Mesenchymal stem cell (in vitro differentiated cells and primary cell): ENCODE measurements around the gene AVPR2.

ENCODE experiments used
- DNase-seq: peaks from one replicate; pipeline ENCODE4 v3.0.0-alpha.2; 2013
- H2AFZ ChIP-seq: one replicate; pipeline ENCODE4 v1.6.1; 2013; ENCODE audit warnings: low read depth, mild to moderate bottlenecking, control low read depth, inconsistent platforms, low read length, moderate library complexity
- H2AK5ac ChIP-seq: 2 replicates; pipeline ENCODE4 v1.6.1; 2013; ENCODE audit warnings: low read length, moderate library complexity, mild to moderate bottlenecking, inconsistent platforms; ENCODE audit not compliant: severe bottlenecking
- H2BK120ac ChIP-seq: one replicate; pipeline ENCODE4 v1.6.1; 2013; ENCODE audit warnings: low read depth, mild to moderate bottlenecking, inconsistent platforms, low read length, moderate library complexity
- H2BK12ac ChIP-seq, 2 experiments: one replicate each; pipeline ENCODE4 v1.6.1; 2013; ENCODE audit warnings: inconsistent platforms in 2 of 2, low read length in 2 of 2, mild to moderate bottlenecking in 2 of 2, moderate library complexity in 2 of 2, control low read depth in 1 of 2
- H2BK15ac ChIP-seq: one replicate; pipeline ENCODE4 v1.6.1; 2013; ENCODE audit warnings: mild to moderate bottlenecking, low read depth, inconsistent platforms; ENCODE audit not compliant: poor library complexity, severe bottlenecking
- H2BK5ac ChIP-seq: 2 replicates; pipeline ENCODE4 v1.6.1; 2013; ENCODE audit warnings: low read depth, mild to moderate bottlenecking, low read length, control low read depth, inconsistent platforms; ENCODE audit not compliant: poor library complexity, severe bottlenecking
- H3K14ac ChIP-seq, 2 experiments: one replicate each; pipeline ENCODE4 v1.6.1; 2013; ENCODE audit warnings: inconsistent platforms in 2 of 2, low read length in 2 of 2, control low read depth in 1 of 2, mild to moderate bottlenecking in 1 of 2, moderate library complexity in 1 of 2
- H3K18ac ChIP-seq, 2 experiments: one replicate each; pipeline ENCODE4 v1.6.1; 2013; ENCODE audit warnings: inconsistent platforms in 2 of 2, low read length in 2 of 2, control low read depth in 1 of 2, low read depth in 1 of 2, mild to moderate bottlenecking in 1 of 2
- H3K23ac ChIP-seq, 2 experiments: one replicate each; pipeline ENCODE4 v1.6.1; 2013; ENCODE audit warnings: inconsistent platforms in 2 of 2, low read length in 2 of 2, mild to moderate bottlenecking in 2 of 2, moderate library complexity in 2 of 2, control low read depth in 1 of 2
- H3K27ac ChIP-seq: 2 replicates; pipeline ENCODE4 v1.5.1; 2013; ENCODE audit warnings: mild to moderate bottlenecking, moderate library complexity, low read length, control low read depth, inconsistent platforms; ENCODE audit not compliant: poor library complexity, severe bottlenecking
- H3K27me3 ChIP-seq, 2 experiments: 2 replicates each; pipeline versions ENCODE4 v1.6.1 to v1.7.0; 2013; ENCODE audit warnings: low read length in 2 of 2, mild to moderate bottlenecking in 2 of 2, moderate library complexity in 2 of 2, control low read depth in 1 of 2, inconsistent platforms in 1 of 2; ENCODE audit not compliant: control insufficient read depth in 1 of 2, insufficient read depth in 1 of 2
- H3K36me3 ChIP-seq, 2 experiments: 2 replicates each; pipeline versions ENCODE4 v1.6.1 to v1.7.0; 2013; ENCODE audit warnings: low read length in 2 of 2, control low read depth in 1 of 2, inconsistent platforms in 1 of 2, low read depth in 1 of 2, mild to moderate bottlenecking in 1 of 2; ENCODE audit not compliant: insufficient read depth in 2 of 2, control insufficient read depth in 1 of 2
- H3K4ac ChIP-seq, 2 experiments: one replicate each; pipeline ENCODE4 v1.6.1; 2013; ENCODE audit warnings: inconsistent platforms in 2 of 2, low read length in 2 of 2, mild to moderate bottlenecking in 2 of 2, moderate library complexity in 2 of 2, control low read depth in 1 of 2, low read depth in 1 of 2
- H3K4me1 ChIP-seq: 2 replicates; pipeline ENCODE4 v1.6.1; 2013; ENCODE audit warnings: low read depth, low read length, control low read depth; ENCODE audit not compliant: control insufficient read depth, insufficient read depth
- H3K4me2 ChIP-seq: 2 replicates; pipeline ENCODE4 v1.6.1; 2013; ENCODE audit warnings: low read length, mild to moderate bottlenecking, inconsistent platforms; ENCODE audit not compliant: poor library complexity, severe bottlenecking
- H3K4me3 ChIP-seq, 2 experiments: 2 replicates each; pipeline versions ENCODE4 v1.5.1 to v1.7.0; 2013; ENCODE audit warnings: low read length in 2 of 2, mild to moderate bottlenecking in 2 of 2, control low read depth in 1 of 2, low read depth in 1 of 2; ENCODE audit not compliant: insufficient read depth in 1 of 2
- H3K79me1 ChIP-seq: replicated peaks from 2 replicates; pipeline ENCODE4 v1.6.1; 2013; ENCODE audit warnings: mild to moderate bottlenecking, control low read depth, low read length, inconsistent platforms; ENCODE audit not compliant: poor library complexity, severe bottlenecking
- H3K9ac ChIP-seq: 2 replicates; pipeline ENCODE4 v1.7.0; 2013; ENCODE audit warnings: mild to moderate bottlenecking, low read length, moderate library complexity
- H3K9me3 ChIP-seq: 2 replicates; pipeline ENCODE4 v1.7.0; 2013; ENCODE audit warnings: mild to moderate bottlenecking, low read length; ENCODE audit not compliant: control insufficient read depth
- H4K8ac ChIP-seq: one replicate; pipeline ENCODE4 v1.6.1; 2013; ENCODE audit warnings: inconsistent platforms, mild to moderate bottlenecking, low read length, moderate library complexity
- H4K91ac ChIP-seq: one replicate; pipeline ENCODE4 v1.6.1; 2013; ENCODE audit warnings: mild to moderate bottlenecking, low read length, inconsistent platforms
- WGBS: methylation state at CpG from one replicate; pipeline ENCODE4 v1.1.7; 2013; ENCODE audit warnings: mixed read lengths; 5-methylcytosine and 5-hydroxymethylcytosine counted together

The AVPR2 gene

DNA sequence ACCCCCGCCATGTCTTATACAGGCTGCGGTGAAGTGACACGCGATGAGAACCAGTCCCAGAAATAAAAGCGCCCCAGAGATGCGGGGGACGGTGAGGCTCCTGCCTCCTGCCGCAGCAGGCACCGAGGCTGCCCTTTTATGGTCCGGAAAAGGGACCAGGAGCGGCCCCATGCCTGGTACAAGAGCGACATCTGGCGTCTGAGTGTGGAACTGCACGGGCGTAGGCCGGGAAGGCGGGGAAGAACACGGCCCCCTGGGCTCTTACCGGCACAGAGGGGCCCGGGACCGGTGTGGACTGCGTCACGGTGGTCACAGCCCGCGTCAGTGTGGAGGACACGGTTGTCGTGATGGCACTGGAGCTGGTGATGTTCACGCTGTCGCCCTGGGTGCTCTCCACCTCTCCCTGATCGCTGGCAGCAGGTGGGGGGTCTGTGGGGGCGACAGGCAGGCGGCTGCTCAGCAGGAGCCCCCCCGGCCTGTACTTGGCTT is 48.9 kb downstream of the AVPR2 start:
- 8% methylated on average over 20 of the region's 33 CpGs for WGBS
- Histone ChIP-seq H3K27ac (no peak overlapping the region), H2BK5ac (no peak overlapping the region), H3K4me3 (no peak overlapping the region), H2AFZ (no peak overlapping the region), H3K18ac (no peak overlapping the region), H4K8ac (peak overlapping the region; percentile 40), H3K4me2 (no peak overlapping the region), H3K27me3 (no peaks in the 10 kb centered on the region), H4K91ac (peak overlapping the region; percentile 66), H3K36me3 (peaks cover 96 to 99% of the 10 kb centered on the region in 2 experiments), H3K14ac (no peak overlapping the region), H3K79me1 (peaks cover 22% of the 10 kb centered on the region), H3K9ac (no peak overlapping the region), H2BK12ac (no peak overlapping the region), H2BK15ac (no peak overlapping the region), H3K23ac (no peak overlapping the region), H3K4ac (peak overlapping the region in 1 of 2 experiments; percentile 46), H2AK5ac (peak overlapping the region; percentile 55), H3K9me3 (no peaks in the 10 kb centered on the region), H2BK120ac (no peak overlapping the region), H3K4me1 (peaks cover 11% of the 10 kb centered on the region)
- DNase-seq = peak; percentile 59

DNA sequence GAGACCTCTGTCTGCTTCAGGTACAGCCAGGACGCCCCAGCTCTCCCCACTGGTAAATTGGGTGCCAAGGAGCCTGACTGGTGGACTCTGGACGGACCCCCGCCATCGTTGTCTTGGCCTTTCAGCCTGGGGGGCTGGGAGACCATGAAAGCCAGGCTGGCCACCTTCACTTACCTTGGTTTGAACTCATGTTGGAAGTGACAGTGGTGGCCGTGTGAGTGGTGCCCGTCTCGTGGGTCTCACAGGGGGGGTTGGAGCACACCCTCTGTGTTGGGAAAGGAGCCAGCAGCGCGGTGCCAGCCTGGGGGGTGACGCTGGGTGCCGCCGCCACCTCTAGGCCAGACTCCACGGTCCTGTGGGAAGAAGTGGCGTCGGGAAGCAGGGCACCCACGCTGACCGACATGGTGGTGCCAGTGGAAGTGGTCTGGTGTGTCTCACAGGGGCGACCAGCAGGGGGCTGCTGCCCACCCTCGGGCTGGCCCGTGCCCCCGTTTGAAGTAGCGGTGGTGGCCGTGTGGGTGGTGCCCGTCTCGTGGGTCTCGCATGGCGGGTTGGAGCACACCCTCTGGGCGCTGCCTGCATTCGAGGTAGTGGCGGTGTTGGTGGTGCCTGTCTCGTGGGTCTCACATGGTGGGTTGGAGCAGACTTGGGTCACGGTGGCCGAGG is 49.6 kb downstream of the AVPR2 start:
- no peak overlapping the region for H3K23ac ChIP-seq
- 89% methylated on average over 13 of the region's 33 CpGs for WGBS

GRCh38 chrX:153954558-153955227 is 50.2 kb downstream of the AVPR2 start:
- no peaks in the 10 kb centered on the region for H3K27me3 ChIP-seq
- H3K18ac ChIP-seq = no peak overlapping the region
- peaks cover 98 to 100% of the 10 kb centered on the region in 2 experiments for H3K36me3 ChIP-seq
- H2BK120ac ChIP-seq = no peak overlapping the region
- WGBS = 97% methylated on average over 36 of the region's 44 CpGs
- H4K8ac ChIP-seq = peak overlapping the region; percentile 21
- no peak for DNase-seq
- no peaks in the 10 kb centered on the region for H3K9me3 ChIP-seq
- peaks cover 5% of the 10 kb centered on the region for H3K4me1 ChIP-seq
- H2BK5ac ChIP-seq = no peak overlapping the region
- H2BK15ac ChIP-seq = no peak overlapping the region
- H3K27ac ChIP-seq = no peak overlapping the region
- H3K79me1 ChIP-seq = peaks cover 28% of the 10 kb centered on the region
- no peak overlapping the region for H3K23ac ChIP-seq
- no peak overlapping the region for H3K4ac ChIP-seq
- no peak overlapping the region for H3K14ac ChIP-seq
- H2AFZ ChIP-seq = no peak overlapping the region
- H3K4me3 ChIP-seq = no peak overlapping the region
- H4K91ac ChIP-seq = no peak overlapping the region
- no peak overlapping the region for H3K4me2 ChIP-seq
- H3K9ac ChIP-seq = no peak overlapping the region
- H2BK12ac ChIP-seq = no peak overlapping the region
- H2AK5ac ChIP-seq = no peak overlapping the region

More for the DNA sequence above, 49.6 kb downstream of the AVPR2 start:
- Histone ChIP-seq H3K18ac (no peak overlapping the region), H2BK15ac (no peak overlapping the region), H3K4me3 (no peak overlapping the region), H3K4me1 (peaks cover 8% of the 10 kb centered on the region), H4K8ac (peak overlapping the region; percentile 80), H2AK5ac (no peak overlapping the region), H2BK120ac (no peak overlapping the region), H3K4me2 (no peak overlapping the region), H2BK5ac (no peak overlapping the region), H3K27me3 (no peaks in the 10 kb centered on the region), H3K4ac (peak overlapping the region in 1 of 2 experiments; percentile 46), H2AFZ (no peak overlapping the region), H3K27ac (no peak overlapping the region), H2BK12ac (peak overlapping the region in 1 of 2 experiments; percentile 67), H3K79me1 (peaks cover 24% of the 10 kb centered on the region), H4K91ac (peak overlapping the region; percentile 66), H3K14ac (no peak overlapping the region), H3K9ac (no peak overlapping the region), H3K9me3 (no peaks in the 10 kb centered on the region), H3K36me3 (peaks cover 97 to 100% of the 10 kb centered on the region in 2 experiments)
- no peak for DNase-seq

GRCh38 chrX:153955228-153955732 is 50.8 kb downstream of the AVPR2 start:
- H2BK5ac ChIP-seq = no peak overlapping the region
- H3K27ac ChIP-seq = no peak overlapping the region
- H2BK12ac ChIP-seq = no peak overlapping the region
- H3K27me3 ChIP-seq = no peaks in the 10 kb centered on the region
- no peak overlapping the region for H2BK15ac ChIP-seq
- no peaks in the 10 kb centered on the region for H3K9me3 ChIP-seq
- DNase-seq = no peak
- no peak overlapping the region for H4K8ac ChIP-seq
- no peak overlapping the region for H2AFZ ChIP-seq
- peaks cover 27% of the 10 kb centered on the region for H3K79me1 ChIP-seq
- H3K4me3 ChIP-seq = no peak overlapping the region
- no peak overlapping the region for H4K91ac ChIP-seq
- peaks cover 2% of the 10 kb centered on the region for H3K4me1 ChIP-seq
- no peak overlapping the region for H3K23ac ChIP-seq
- no peak overlapping the region for H3K9ac ChIP-seq
- H2AK5ac ChIP-seq = no peak overlapping the region
- no peak overlapping the region for H3K18ac ChIP-seq
- H3K4ac ChIP-seq = no peak overlapping the region
- no peak overlapping the region for H2BK120ac ChIP-seq
- H3K4me2 ChIP-seq = no peak overlapping the region
- H3K14ac ChIP-seq = no peak overlapping the region
- H3K36me3 ChIP-seq = peaks cover 98 to 100% of the 10 kb centered on the region in 2 experiments
- WGBS = 94% methylated on average over 8 of the region's 12 CpGs
